NCI-H187 (cell line): Measurements from ENCODE around the gene TPPP.
"Not testable (repeated sequence)": the region's sequence is repeated elsewhere in the genome, so short reads cannot be mapped to it uniquely, and the experiment has no call there.

Experiments used
- DNase-seq, 2 experiments: peaks; one replicate each; lab custom pipeline; 2025; lab: John Stamatoyannopoulos, UW

Gene TPPP

GRCh38 chr5:694042-694431 lies 885 bp upstream of the TPPP start:
- DNase-seq = not testable (repeated sequence)

GRCh38 chr5:692529-693041 lies 567 bp downstream of the TPPP start:
- DNase-seq = not testable (repeated sequence)

DNA sequence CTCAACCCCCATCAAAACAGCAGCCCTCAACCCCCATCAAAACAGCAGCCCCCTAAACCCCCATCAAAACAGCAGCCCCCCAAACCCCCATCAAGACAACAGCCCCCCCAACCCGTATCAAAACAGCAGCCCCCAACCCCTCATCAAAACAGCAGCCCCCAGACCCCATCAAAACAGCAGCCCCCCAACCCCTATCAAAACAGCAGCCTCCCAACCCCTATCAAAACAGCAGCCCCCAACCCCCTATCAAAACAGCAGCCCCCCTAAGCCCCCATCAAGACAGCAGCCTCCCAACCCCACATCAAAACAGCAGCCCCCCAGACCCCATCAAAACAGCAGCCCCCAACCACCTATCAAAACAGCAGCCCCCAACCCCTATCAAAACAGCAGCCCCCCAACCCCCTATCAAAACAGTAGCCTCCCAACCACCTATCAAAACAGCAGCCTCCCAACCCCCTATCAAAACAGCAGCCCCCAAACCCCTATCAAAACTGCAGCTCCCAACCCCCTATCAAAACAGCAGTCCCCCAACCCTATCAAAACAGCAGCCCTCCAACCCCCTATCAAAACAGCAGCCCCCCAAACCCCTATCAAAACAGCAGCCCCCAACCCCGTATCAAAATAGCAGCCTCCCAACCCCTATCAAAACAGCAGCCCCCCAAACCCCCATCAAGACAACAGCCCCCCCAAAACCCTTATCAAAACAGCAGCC lies 1.2 kb downstream of the TPPP start:
- no peak for DNase-seq

DNA sequence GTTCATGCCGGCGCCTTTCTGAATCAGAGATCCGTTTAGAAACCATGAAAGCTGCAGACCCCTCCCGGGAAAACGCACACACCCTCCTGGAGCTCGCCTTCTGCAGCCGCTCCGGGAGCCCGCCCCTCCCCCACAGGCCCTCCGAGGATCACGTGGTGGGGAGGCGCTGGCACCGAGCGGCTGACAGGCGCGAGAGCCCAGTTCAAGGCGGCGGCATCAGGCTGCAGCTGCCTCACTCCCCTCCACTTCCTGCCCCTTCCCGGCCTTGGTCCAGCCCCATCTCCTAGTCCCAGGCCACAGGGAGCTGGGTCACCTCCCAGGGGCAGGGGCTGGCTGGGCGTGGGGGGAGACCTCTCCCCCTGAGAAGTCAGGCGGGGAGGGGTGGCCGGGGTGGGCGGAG lies 2.1 kb downstream of the TPPP start:
- not testable (repeated sequence) for DNase-seq

DNA sequence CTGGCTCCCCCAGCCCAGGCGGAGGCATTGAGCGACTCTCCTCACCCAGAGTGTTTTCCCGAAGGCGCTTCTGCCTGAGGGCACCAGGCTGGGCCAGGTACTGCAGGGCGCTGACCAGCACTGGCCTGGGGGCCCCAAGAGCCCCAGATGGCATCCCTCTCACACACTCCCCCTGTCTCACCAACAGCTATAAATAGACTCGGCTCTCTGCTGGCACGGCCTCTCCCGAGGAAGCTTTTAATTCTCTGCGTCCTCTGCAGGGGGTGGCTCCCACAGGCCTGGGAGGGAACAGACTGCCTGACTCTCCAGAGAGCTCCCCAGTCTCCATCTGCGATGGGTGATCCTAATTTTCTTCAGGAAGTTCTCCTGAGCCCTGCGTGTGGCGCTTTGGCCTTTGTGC lies 2.9 kb downstream of the TPPP start:
- DNase-seq = not testable (repeated sequence)

DNA sequence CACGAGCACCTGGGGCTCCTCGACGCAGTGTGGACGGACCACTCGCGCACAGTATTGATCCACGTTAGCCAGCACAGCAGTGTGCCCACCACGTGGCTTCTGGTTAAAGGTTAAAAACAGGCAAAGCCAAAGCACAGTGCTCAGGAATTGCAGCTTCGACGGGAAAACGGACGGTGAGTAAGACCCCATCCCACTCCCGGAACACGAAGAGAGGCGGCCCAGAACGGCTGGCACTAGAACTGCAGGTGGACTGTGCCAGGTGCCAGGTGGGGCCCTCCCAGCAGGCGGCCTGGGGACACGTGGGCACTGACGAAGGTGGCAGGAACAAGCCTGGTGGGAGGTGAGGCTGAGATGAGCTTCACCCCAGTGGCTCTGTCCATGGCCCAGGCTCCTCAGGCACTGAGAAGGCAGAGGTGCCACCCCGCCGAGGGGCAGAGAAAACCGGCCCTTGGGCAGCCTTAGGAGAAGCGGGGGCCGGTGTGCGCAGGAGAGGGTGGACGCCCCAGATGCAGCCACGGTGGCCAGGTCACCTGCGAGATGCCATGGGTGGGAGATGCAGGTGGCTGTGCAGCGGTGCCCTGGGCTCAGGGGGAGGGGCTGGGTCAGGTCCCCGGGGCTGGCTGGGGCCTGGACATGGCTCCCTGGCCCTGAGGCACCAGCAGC lies 4.7 kb downstream of the TPPP start:
- DNase-seq = not testable (repeated sequence)

DNA sequence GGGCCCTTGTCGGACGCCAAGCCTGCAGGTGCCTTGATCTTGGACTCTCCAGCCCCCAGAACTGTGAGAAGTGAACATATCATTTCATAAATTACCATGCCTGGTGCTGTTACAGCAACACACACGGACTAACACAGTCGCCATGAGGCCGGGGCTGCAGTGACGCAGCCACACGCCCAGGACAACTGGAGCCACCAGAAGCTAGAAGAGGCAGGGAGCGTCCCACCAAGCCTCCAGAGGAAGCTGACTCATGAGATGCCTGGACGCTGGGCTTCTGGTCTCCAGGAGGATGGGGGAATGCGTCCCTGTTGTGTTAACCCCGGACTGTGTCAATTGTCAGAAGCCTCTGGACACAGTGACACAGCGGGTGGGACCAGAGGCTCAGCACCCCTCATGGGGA lies 6.2 kb downstream of the TPPP start:
- DNase-seq = not testable (repeated sequence)

- not testable (repeated sequence) for DNase-seq
These were observed 7.0 kb downstream of the TPPP start for GRCh38 chr5:686172-686523.

GRCh38 chr5:685262-686171 lies 7.6 kb downstream of the TPPP start:
- DNase-seq = no peak

DNA sequence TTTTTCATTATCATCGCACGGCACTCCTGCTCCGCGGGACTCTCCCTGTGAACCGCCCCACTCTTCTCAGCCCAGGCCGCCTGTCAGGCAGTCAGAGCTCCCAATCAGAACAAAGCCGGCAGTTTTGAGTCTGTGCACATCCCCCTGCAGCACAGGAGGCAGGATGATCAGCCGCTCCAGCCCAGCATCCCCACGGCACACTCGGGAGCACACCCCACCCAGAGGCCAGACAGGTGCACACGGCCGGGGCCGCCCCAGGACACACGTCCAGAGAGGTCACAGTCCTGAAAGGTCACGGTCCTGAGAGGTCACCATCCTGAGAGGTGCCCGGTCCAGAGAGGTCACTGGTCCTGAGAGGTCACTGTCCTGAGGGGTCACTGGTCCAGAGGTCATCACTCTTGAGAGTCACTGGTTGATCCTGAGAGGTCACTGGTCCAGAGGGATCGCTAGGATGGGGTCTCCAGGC lies 8.4 kb downstream of the TPPP start:
- DNase-seq = no peak

GRCh38 chr5:683551-684481 lies 9.3 kb downstream of the TPPP start:
- DNase-seq = no peak

DNA sequence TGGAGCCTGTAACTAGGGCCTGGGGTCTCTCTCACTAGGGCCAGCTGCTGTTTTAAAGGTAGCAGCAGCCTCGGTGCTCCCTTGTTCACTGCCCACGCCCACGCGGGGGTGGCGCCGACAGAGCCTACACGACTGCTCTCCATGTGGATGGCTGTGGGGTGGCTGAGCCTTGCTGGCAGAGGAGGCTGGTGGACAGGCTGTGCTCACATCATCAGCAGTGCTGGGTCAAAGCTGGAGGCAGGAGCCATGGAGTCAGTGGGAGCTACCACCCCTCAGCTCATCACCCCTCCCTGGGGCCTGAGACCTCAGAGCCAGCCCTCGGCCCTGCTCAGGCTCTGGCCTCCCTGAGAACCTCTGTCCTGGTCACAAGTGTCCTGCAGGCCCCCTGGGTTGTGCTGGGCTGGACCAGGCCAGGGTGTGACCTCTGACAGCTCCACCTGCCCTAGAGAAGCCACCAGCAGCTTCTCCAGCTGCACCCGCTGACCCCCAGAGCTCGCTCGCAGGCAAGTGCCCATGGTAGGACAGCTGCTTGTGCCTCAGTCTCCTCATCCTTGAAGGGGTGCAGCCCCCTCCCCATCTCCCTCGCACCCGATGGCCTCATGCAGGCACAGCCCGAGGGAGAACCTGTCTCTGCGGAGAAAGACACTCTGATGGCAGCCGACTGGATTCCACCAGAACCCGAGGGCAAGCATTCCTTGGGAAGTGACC lies 10.3 kb downstream of the TPPP start:
- DNase-seq = not testable (repeated sequence)

DNA sequence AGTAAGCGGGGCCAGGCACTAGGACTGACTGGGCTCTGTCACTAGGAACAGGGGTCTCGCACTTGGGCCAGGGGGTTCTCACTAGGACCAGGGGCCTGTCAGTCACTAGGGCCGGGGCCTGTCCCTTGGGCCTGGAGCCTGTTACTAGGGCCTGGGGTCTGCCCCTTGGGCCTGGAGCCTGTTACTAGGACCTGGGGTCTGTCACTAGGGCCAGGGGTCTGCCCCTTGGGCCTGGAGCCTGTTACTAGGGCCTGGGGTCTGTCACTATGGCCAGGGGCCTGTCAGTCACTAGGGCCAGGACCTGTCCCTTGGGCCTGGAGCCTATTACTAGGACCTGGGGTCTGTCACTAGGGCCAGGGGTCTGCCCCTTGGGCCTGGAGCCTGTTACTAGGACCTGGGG lies 10.9 kb downstream of the TPPP start:
- not testable (repeated sequence) for DNase-seq

GRCh38 chr5:681317-682191 lies 11.6 kb downstream of the TPPP start:
- DNase-seq = not testable (repeated sequence)

GRCh38 chr5:680836-681235 lies 12.3 kb downstream of the TPPP start:
- not testable (repeated sequence) for DNase-seq

DNA sequence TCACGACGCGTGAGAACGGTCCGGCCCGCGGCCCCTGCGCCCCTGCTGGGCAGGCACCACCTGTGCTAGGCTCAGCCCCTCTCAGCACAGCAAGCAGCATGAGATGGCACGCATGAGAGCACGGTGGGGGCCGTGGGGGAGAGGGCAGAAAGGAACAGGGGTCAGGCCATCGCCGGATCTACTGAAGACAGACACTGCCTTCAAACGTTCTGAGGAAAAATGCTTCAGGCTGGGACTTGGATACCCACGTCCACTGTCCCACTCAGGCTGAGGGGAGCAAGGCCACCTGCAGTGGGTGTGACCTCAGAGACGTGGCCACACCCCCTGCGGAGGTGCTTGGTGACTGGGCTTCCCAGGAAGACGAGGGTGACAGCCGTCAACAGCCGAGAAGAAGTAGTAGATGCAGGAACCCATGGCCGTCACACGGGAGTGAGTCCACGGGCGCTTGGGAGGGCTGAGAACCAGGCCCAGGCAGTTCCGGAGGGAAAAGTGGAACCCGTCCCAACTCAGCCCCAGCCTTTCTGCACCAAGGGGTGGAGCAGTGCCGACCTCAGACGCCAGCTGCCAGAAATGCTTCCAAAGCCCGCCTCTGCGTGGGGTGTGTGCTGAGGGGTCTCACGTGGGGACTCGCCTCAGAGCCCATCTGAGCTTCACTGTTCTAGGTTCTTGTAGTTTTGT lies 12.9 kb downstream of the TPPP start:
- not testable (repeated sequence) for DNase-seq

DNA sequence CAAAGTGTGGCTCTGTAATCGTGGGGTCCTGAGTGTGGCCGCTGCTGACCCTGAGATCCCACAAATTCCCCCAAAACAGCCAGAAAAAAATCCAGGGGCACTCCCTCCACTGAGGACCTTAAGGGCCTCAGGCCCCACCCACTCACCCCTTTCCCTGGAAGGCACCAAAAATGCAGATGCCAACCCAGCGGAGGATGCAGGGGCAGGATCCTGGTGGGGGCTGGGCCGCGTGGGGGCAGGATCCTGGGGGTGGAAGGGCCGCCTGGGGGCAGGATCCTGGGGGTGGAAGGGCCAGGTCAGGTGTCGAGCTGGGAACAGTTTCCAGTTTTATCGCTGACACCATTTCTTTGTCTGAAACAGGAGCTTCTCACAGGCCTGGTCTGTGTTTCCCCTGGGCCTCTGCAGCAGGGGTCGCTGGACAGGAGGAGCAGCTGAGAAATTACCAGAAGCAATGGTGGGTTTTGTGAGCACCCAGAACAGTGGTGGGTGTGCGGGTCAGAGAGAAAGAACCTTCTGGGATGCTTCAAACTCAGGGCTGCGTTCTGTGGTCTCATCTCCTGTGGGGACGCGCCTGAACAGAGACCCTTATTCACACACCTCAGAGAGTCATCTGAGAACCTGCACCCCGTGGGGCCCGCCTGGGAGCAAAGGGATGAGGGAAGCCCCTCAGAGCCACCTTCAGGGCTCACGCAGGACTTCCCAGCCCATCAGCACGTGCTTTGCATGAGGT lies 13.8 kb downstream of the TPPP start:
- DNase-seq = not testable (repeated sequence)

- DNase-seq = not testable (repeated sequence)
These were observed 14.6 kb downstream of the TPPP start for GRCh38 chr5:678521-678920.
